ENCODE measurements around the gene WDR49.

Gene WDR49

DNA sequence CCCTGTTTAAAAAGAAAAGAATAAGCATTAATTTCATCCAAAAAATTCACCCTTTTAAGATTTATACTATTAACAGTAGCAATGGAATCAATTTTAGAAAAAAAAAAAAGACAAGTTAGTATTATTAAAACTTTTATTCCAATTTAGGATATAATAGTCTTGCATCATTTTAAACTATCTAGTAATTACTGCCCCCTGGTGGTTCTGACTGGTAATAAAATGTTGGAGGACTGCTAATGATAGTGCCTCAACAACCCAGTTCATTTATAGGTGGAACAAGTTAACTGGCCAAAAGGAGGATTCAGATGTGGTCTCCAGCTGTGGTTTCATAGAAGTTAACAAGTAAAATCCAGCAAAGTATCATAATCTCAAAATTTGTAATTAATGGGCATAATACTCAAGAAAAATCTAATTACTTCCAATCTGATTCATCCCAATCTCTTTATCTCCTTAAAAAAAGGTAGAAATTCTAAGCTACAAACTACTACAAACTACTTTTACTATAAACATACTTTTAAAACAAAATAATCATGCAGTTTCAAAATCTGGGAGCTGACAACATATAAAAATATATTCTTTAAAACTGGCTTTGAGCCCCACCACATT lies 30.7 kb upstream of the WDR49 start:
- Histone ChIP-seq H2AFZ (no peak overlapping the region), H3K27me3 (ENCODE audit: control insufficient read depth, insufficient read depth, low read length) (no peaks in the 10 kb centered on the region), H3K4me2 (ENCODE audit: low read length) (no peak overlapping the region), H3K79me2 (no peaks in the 10 kb centered on the region), H3K9ac (no peak overlapping the region), H3K4me3 (ENCODE audit: low read depth, low read length) (no peak overlapping the region), H3K36me3 (ENCODE audit: control insufficient read depth, insufficient read depth, low read length) (no peaks in the 10 kb centered on the region), H3K27ac (no peak overlapping the region), H3K4me1 (no peaks in the 10 kb centered on the region), H3K9me3 (ENCODE audit: control insufficient read depth, low read length) (no peaks in the 10 kb centered on the region)
- TF ChIP-seq, protein P1, sequence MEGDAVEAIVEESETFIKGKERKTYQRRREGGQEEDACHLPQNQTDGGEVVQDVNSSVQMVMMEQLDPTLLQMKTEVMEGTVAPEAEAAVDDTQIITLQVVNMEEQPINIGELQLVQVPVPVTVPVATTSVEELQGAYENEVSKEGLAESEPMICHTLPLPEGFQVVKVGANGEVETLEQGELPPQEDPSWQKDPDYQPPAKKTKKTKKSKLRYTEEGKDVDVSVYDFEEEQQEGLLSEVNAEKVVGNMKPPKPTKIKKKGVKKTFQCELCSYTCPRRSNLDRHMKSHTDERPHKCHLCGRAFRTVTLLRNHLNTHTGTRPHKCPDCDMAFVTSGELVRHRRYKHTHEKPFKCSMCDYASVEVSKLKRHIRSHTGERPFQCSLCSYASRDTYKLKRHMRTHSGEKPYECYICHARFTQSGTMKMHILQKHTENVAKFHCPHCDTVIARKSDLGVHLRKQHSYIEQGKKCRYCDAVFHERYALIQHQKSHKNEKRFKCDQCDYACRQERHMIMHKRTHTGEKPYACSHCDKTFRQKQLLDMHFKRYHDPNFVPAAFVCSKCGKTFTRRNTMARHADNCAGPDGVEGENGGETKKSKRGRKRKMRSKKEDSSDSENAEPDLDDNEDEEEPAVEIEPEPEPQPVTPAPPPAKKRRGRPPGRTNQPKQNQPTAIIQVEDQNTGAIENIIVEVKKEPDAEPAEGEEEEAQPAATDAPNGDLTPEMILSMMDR (IDR thresholded peaks at IDR 0.05), result peak; percentile 85

DNA sequence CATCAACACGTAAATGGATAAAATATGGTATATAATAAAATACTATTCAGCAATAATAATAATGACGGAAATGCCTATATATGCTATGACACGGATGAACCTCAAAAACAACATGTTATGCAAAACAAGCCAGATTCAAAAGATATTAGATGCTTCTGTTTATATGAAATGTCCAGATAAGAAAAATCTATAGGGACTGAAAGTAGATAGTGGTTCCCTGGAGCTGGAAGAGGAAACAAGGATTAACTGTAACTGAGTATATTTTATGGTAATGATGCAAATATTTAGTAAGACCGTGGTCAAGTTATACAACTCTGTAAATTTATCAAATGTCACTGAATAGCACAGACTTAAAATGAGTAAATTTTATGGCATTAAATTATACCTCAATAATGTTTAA lies 25.8 kb upstream of the WDR49 start:
- TF ChIP-seq, protein P1 (IDR thresholded peaks at IDR 0.05), result no peak
- H3K36me3 ChIP-seq (ENCODE audit: control insufficient read depth, insufficient read depth, low read length), result no peaks in the 10 kb centered on the region
- no peaks in the 10 kb centered on the region for H3K79me2 ChIP-seq

DNA sequence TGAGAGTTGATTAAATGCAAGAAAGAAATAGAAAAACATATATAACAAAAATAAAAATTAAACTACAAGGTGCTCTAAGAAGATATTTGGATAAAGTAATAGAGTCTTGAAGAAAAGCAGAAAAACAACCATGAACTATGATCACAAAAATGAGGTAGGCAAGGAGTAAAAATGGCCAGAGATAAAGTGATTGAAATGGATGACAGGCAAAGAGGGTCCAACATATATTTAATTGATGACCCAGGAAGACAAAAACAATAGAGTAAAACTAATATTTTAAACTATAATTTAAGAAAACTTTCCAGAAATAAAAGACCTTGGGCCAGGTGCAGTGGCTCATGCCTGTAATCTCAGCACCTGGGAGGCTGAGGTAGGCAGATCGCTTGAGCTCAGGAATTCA lies 22.1 kb upstream of the WDR49 start:
- H3K36me3 ChIP-seq (ENCODE audit: control insufficient read depth, insufficient read depth, low read length), result no peaks in the 10 kb centered on the region
- no peaks in the 10 kb centered on the region for H3K9me3 ChIP-seq (ENCODE audit: control insufficient read depth, low read length)

More for the DNA sequence above, 25.8 kb upstream of the WDR49 start:
- Histone ChIP-seq H3K4me1 (no peaks in the 10 kb centered on the region), H3K27ac (no peak overlapping the region), H3K4me3 (ENCODE audit: low read depth, low read length) (no peak overlapping the region), H3K4me2 (ENCODE audit: low read length) (no peak overlapping the region), H3K9ac (no peak overlapping the region), H2AFZ (no peak overlapping the region), H3K9me3 (ENCODE audit: control insufficient read depth, low read length) (no peaks in the 10 kb centered on the region), H3K27me3 (ENCODE audit: control insufficient read depth, insufficient read depth, low read length) (no peaks in the 10 kb centered on the region)

GRCh38 chr3:167673221-167673620 lies 19.5 kb upstream of the WDR49 start:
- H3K79me2 ChIP-seq, result no peaks in the 10 kb centered on the region
- no peak overlapping the region for H3K27ac ChIP-seq
- H3K9ac ChIP-seq, result no peak overlapping the region
- no peaks in the 10 kb centered on the region for H3K4me1 ChIP-seq
- no peaks in the 10 kb centered on the region for H3K9me3 ChIP-seq (ENCODE audit: control insufficient read depth, low read length)
- H3K4me2 ChIP-seq (ENCODE audit: low read length), result no peak overlapping the region
- H3K36me3 ChIP-seq (ENCODE audit: control insufficient read depth, insufficient read depth, low read length), result no peaks in the 10 kb centered on the region
- no peaks in the 10 kb centered on the region for H3K27me3 ChIP-seq (ENCODE audit: control insufficient read depth, insufficient read depth, low read length)
- H3K4me3 ChIP-seq (ENCODE audit: low read depth, low read length), result no peak overlapping the region
- TF ChIP-seq, protein P1 (IDR thresholded peaks at IDR 0.05), result no peak
- H2AFZ ChIP-seq, result no peak overlapping the region

More for the DNA sequence above, 22.1 kb upstream of the WDR49 start:
- H3K27ac ChIP-seq, result no peak overlapping the region
- H3K9ac ChIP-seq, result no peak overlapping the region
- no peaks in the 10 kb centered on the region for H3K4me1 ChIP-seq
- H3K4me3 ChIP-seq (ENCODE audit: low read depth, low read length), result no peak overlapping the region
- no peak overlapping the region for H2AFZ ChIP-seq
- no peak overlapping the region for H3K4me2 ChIP-seq (ENCODE audit: low read length)
- TF ChIP-seq, protein P1 (IDR thresholded peaks at IDR 0.05), result no peak
- H3K27me3 ChIP-seq (ENCODE audit: control insufficient read depth, insufficient read depth, low read length), result no peaks in the 10 kb centered on the region
- H3K79me2 ChIP-seq, result no peaks in the 10 kb centered on the region

DNA sequence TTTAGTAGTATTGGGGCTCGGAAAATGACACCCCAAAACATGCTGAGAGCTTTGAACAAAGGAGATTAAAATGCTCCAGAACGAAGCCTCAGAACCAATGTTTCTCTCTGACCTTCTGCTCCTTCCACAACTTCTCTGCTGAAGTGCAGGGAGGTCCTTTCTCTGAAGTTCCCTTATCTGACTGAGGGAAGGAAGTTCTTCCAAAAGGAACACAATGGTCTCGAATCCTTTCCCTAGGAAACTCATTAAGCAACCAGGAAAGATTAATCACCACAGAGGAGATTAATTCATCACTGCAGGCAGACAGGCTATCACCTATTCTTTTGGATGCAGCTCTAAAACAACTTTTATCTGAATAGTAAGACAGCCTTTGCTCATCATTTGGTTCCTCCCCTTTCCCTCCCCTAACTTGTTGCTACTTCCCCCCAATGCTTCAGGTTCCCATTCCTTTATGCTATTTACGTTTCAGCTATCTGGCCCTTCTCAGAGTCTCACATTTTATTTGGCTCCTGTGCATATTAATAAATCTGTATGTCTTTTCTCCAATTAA lies 18.2 kb upstream of the WDR49 start:
- H3K4me3 ChIP-seq (ENCODE audit: low read depth, low read length), result no peak overlapping the region
- H3K36me3 ChIP-seq (ENCODE audit: control insufficient read depth, insufficient read depth, low read length), result no peaks in the 10 kb centered on the region
- no peak overlapping the region for H3K4me2 ChIP-seq (ENCODE audit: low read length)
- H3K9ac ChIP-seq, result no peak overlapping the region
- H2AFZ ChIP-seq, result no peak overlapping the region
- no peaks in the 10 kb centered on the region for H3K9me3 ChIP-seq (ENCODE audit: control insufficient read depth, low read length)
- TF ChIP-seq, protein P1 (IDR thresholded peaks at IDR 0.05), result no peak
- no peaks in the 10 kb centered on the region for H3K79me2 ChIP-seq
- H3K27ac ChIP-seq, result no peak overlapping the region
- no peaks in the 10 kb centered on the region for H3K27me3 ChIP-seq (ENCODE audit: control insufficient read depth, insufficient read depth, low read length)
- no peaks in the 10 kb centered on the region for H3K4me1 ChIP-seq

Measured in parathyroid adenoma (tissue), 2 donors.